Measurements from ENCODE around the gene GNAT3.

- no peak for TF ChIP-seq CTCF (IDR thresholded peaks at IDR 0.05)
- no peak for TF ChIP-seq POLR2A (IDR thresholded peaks at IDR 0.05)
These were observed 16.8 kb upstream of the GNAT3 start for GRCh38 chr7:80528689-80529088.
